ES-I3 (cell line): ENCODE data around the gene DAAM1.

ENCODE experiments used
- H3K36me3 ChIP-seq: 2 replicates; pipeline ENCODE4 v1.6.1; 2013; ENCODE audit warnings: mild to moderate bottlenecking, low read length, control low read depth, moderate library complexity; ENCODE audit not compliant: insufficient read depth
- H3K4me1 ChIP-seq: 2 replicates; pipeline ENCODE4 v1.6.1; 2013; ENCODE audit warnings: mild to moderate bottlenecking, control low read depth, low read length; ENCODE audit not compliant: insufficient read depth
- H3K9ac ChIP-seq: 2 replicates; pipeline ENCODE4 v1.6.1; 2013; ENCODE audit warnings: low read depth, mild to moderate bottlenecking, low read length, moderate library complexity
- H3K9me3 ChIP-seq: 2 replicates; pipeline ENCODE4 v1.6.1; 2013; ENCODE audit warnings: mild to moderate bottlenecking, low read length, moderate library complexity; ENCODE audit not compliant: control insufficient read depth, insufficient read depth

DAAM1 gene

GRCh38 chr14:59338761-59339160 is 150.3 kb downstream of the DAAM1 start:
- H3K9me3 ChIP-seq, result no peaks in the 10 kb centered on the region
- H3K36me3 ChIP-seq, result no peaks in the 10 kb centered on the region; the same call in 1 of the 2 replicates
- H3K4me1 ChIP-seq, result peaks cover 26% of the 10 kb centered on the region
- H3K9ac ChIP-seq, result no peak overlapping the region

- Histone ChIP-seq H3K4me1 (peaks cover 34% of the 10 kb centered on the region), H3K9me3 (no peaks in the 10 kb centered on the region), H3K9ac (no peak overlapping the region), H3K36me3 (no peaks in the 10 kb centered on the region; the same call in 1 of the 2 replicates)
Observed at GRCh38 chr14:59339524-59340330, 151.3 kb downstream of the DAAM1 start.

- Histone ChIP-seq H3K4me1 (peaks cover 28% of the 10 kb centered on the region), H3K9me3 (no peaks in the 10 kb centered on the region), H3K36me3 (no peaks in the 10 kb centered on the region; the same call in 1 of the 2 replicates)
Observed at GRCh38 chr14:59341858-59342477, 153.5 kb downstream of the DAAM1 start.

GRCh38 chr14:59342516-59343484 is 154.3 kb downstream of the DAAM1 start:
- no peaks in the 10 kb centered on the region; the same call in 1 of the 2 replicates for H3K36me3 ChIP-seq
- H3K9me3 ChIP-seq, result no peaks in the 10 kb centered on the region
- no peak overlapping the region for H3K9ac ChIP-seq
- peaks cover 23% of the 10 kb centered on the region for H3K4me1 ChIP-seq

More at GRCh38 chr14:59341858-59342477, 153.5 kb downstream of the DAAM1 start:
- no peak overlapping the region; the same call in 1 of the 2 replicates for H3K9ac ChIP-seq

- Histone ChIP-seq H3K36me3 (no peaks in the 10 kb centered on the region), H3K9ac (no peak overlapping the region), H3K4me1 (peaks cover 23% of the 10 kb centered on the region), H3K9me3 (no peaks in the 10 kb centered on the region)
Observed at GRCh38 chr14:59343585-59343984, 155.1 kb downstream of the DAAM1 start.

- no peaks in the 10 kb centered on the region for H3K9me3 ChIP-seq
- H3K9ac ChIP-seq, result no peak overlapping the region
- no peaks in the 10 kb centered on the region; the same call in 1 of the 2 replicates for H3K36me3 ChIP-seq
- H3K4me1 ChIP-seq, result peaks cover 23% of the 10 kb centered on the region
Observed at GRCh38 chr14:59344016-59344415, 155.5 kb downstream of the DAAM1 start.

GRCh38 chr14:59344691-59345455 is 156.4 kb downstream of the DAAM1 start:
- no peaks in the 10 kb centered on the region for H3K9me3 ChIP-seq
- peaks cover 23% of the 10 kb centered on the region for H3K4me1 ChIP-seq
- H3K9ac ChIP-seq, result no peak overlapping the region
- H3K36me3 ChIP-seq, result no peaks in the 10 kb centered on the region; the same call in 1 of the 2 replicates

GRCh38 chr14:59346329-59346728 is 157.9 kb downstream of the DAAM1 start:
- Histone ChIP-seq H3K9ac (no peak overlapping the region), H3K9me3 (no peaks in the 10 kb centered on the region), H3K36me3 (no peaks in the 10 kb centered on the region; the same call in 1 of the 2 replicates)

GRCh38 chr14:59346796-59347510 is 158.5 kb downstream of the DAAM1 start:
- H3K4me1 ChIP-seq, result peaks cover 20% of the 10 kb centered on the region
- no peaks in the 10 kb centered on the region; the same call in 1 of the 2 replicates for H3K36me3 ChIP-seq
- no peaks in the 10 kb centered on the region for H3K9me3 ChIP-seq
- H3K9ac ChIP-seq, result no peak overlapping the region

More at GRCh38 chr14:59346329-59346728, 157.9 kb downstream of the DAAM1 start:
- H3K4me1 ChIP-seq, result peaks cover 20% of the 10 kb centered on the region

- no peak overlapping the region for H3K9ac ChIP-seq
Observed at GRCh38 chr14:59347511-59347900, 159.0 kb downstream of the DAAM1 start.

GRCh38 chr14:59347915-59348314 is 159.4 kb downstream of the DAAM1 start:
- Histone ChIP-seq H3K36me3 (no peaks in the 10 kb centered on the region; the same call in 1 of the 2 replicates), H3K4me1 (peaks cover 20% of the 10 kb centered on the region), H3K9ac (no peak overlapping the region), H3K9me3 (no peaks in the 10 kb centered on the region)

More at GRCh38 chr14:59347511-59347900, 159.0 kb downstream of the DAAM1 start:
- Histone ChIP-seq H3K36me3 (no peaks in the 10 kb centered on the region; the same call in 1 of the 2 replicates), H3K4me1 (peaks cover 20% of the 10 kb centered on the region), H3K9me3 (no peaks in the 10 kb centered on the region)

GRCh38 chr14:59349258-59349701 is 160.8 kb downstream of the DAAM1 start:
- no peaks in the 10 kb centered on the region; the same call in 1 of the 2 replicates for H3K36me3 ChIP-seq
- peaks cover 10% of the 10 kb centered on the region for H3K4me1 ChIP-seq
- no peak overlapping the region for H3K9ac ChIP-seq
- H3K9me3 ChIP-seq, result no peaks in the 10 kb centered on the region

GRCh38 chr14:59352961-59353360 is 164.5 kb downstream of the DAAM1 start:
- Histone ChIP-seq H3K4me1 (peaks cover 4% of the 10 kb centered on the region; the same call in 1 of the 2 replicates), H3K36me3 (no peaks in the 10 kb centered on the region; the same call in none of the 2 replicates), H3K9me3 (no peaks in the 10 kb centered on the region), H3K9ac (no peak overlapping the region)
